Suppressor macrophage treated with lipopolysaccharide for 1 hour (primary cell): Measurements from ENCODE around the gene ADGRF3.
A peak's percentile ranks its signal among the peaks of the same experiment; 100 is the strongest.
"Not testable (repeated sequence)": the region's sequence is repeated elsewhere in the genome, so short reads cannot be mapped to it uniquely, and the experiment has no call there.

Source experiments
- DNase-seq, 3 donors: peaks; one replicate each; pipeline ENCODE4 v3.0.0-alpha.2; 2020 to 2022

Gene ADGRF3

GRCh38 chr2:26276484-26277227 is 69.9 kb downstream of the ADGRF3 start:
- no peak for DNase-seq

GRCh38 chr2:26274058-26274613 is 72.5 kb downstream of the ADGRF3 start:
- DNase-seq = peak; percentile 39 to 70 (median 65)

DNA sequence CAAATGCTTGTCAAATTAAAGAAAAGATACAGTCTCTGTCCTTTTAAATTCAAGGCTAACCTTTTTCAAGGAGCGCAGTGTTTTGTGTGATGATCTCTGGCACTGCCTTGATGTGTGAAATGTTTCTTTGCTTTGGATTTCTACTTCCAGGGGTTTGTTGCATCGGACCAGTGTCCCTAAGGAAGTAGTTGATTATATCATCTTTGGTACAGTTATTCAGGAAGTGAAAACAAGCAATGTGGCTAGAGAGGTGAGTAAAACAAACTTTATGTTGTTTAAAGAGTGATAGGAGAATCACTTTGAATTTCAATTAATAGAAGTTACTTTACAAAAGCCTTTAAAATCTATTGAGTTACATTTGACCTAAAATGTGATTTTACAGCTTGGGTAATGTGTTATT is 73.1 kb downstream of the ADGRF3 start:
- DNase-seq = peak in 2 of 3 donors; percentile 47 to 50

- peak in 2 of 3 donors; percentile 34 to 55 for DNase-seq
Observed at GRCh38 chr2:26270373-26270772, 76.2 kb downstream of the ADGRF3 start.

GRCh38 chr2:26269571-26270158 is 76.9 kb downstream of the ADGRF3 start:
- peak; percentile 51 to 77 (median 65) for DNase-seq

GRCh38 chr2:26268670-26269385 is 77.8 kb downstream of the ADGRF3 start:
- peak in 1 of 3 donors; percentile 11 for DNase-seq

- peak in 2 of 3 donors; percentile 22 to 44 for DNase-seq
Observed at GRCh38 chr2:26268213-26268612, 78.4 kb downstream of the ADGRF3 start.

DNA sequence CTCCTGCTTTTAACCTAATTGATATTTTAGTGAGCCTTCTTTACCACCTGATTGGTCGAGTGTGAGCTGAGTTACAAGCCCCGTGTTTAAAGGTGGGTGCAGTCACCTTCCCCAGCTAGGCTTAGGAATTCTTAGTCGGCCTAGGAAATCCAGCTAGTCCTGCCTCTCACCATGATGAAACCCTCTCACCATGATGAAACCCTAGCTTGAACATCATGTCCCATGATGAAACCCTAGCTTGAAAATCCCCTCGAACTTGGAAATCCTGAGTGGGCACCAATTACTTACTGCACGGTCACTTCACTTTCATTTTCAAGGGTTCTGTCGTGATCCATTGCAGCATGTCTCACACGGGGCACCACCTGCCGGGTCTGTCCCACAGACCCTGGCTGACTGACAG is 87.8 kb downstream of the ADGRF3 start:
- DNase-seq = not testable (repeated sequence)
